Limb (tissue), 2 donors: ENCODE results near the gene SLMAP.

Source experiments
- DNase-seq, 2 donors: peaks; one replicate each; pipeline ENCODE4 v3.0.0-alpha.2; 2016; ENCODE audit errors: extremely low spot score in 2 of 2

The SLMAP gene

DNA sequence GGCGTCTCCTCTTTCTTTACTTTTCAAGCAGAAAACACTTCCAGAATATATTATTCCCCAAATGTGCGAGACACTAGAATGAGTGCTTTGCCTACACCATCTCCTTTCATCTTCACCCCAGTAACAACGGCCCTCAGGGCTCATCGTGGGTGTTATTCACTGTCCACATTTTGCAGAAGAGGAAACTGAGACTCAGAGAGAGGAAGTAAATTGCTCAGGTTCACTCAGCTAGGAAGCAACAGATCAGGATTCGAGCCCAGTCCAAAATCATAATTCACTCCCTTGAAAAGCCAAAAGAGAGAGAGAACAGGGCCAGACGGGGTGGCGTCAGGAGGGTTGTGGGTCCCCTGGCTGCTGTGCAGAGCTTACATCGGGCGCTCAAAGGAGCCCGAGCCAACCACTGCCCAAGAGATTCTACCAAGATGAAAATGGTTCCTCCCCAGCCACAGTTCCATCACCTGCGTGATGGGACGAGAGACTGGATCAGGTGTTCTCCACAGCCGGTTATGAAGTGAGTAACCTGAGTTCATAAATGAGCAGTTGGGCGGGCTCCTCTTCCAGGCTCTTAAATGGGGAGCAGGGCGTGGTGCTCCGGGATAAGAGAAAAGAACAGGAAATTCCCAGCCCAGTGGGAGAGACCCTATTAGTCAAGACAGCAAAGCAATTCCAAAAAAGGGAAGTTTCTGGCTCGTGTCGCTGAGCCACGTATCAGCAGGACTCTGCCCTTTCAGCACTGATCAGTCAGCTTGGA is 203.5 kb downstream of the SLMAP start:
- DNase-seq: no peak

DNA sequence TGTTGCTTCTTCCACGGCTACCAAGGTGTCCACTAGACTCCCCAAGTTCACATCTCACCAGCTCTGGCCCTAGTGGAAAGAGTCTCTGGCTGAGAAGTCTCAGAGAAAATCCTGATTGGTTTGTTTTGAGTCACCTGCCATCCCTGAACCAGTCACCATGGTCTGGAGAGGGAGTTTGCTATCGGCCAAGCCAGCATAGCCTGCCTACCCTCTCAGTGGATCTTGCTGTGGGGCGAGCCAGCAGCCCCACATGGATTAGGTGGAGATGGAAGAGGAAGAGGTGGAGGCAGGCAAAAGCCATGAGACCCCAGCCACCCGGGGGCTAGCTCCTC is 204.0 kb downstream of the SLMAP start:
- no peak for DNase-seq

DNA sequence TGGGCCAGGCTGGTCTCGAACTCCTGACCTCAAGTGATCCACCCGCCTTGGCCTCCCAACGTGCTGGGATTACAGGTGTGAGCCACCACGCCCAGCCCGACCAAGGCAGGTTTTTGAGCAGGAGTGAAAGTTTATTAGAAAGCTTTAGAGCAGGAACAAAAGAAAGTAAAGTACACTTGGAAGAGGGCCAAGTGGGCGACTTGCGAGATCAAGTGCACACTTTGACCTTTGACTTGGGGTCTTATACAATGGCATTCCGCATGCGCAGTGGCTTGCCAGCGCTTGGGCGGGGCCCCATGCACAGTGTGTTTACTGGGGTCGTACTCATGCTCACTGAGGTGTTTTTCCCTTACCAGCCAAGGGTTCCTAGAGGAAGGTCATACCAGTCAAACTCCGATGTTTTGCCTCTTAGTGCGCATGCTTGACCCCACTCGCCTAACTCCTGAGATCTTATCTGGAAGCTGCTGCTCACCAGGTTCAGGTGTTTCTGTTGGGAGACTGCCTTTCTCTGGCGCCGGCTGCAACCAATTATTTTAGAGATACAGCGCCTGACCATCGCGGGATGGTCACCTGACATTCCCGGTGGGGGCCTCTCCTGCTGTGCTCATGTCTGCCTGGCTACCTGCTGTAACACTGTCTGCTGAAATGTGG is 205.2 kb downstream of the SLMAP start:
- DNase-seq: no peak

DNA sequence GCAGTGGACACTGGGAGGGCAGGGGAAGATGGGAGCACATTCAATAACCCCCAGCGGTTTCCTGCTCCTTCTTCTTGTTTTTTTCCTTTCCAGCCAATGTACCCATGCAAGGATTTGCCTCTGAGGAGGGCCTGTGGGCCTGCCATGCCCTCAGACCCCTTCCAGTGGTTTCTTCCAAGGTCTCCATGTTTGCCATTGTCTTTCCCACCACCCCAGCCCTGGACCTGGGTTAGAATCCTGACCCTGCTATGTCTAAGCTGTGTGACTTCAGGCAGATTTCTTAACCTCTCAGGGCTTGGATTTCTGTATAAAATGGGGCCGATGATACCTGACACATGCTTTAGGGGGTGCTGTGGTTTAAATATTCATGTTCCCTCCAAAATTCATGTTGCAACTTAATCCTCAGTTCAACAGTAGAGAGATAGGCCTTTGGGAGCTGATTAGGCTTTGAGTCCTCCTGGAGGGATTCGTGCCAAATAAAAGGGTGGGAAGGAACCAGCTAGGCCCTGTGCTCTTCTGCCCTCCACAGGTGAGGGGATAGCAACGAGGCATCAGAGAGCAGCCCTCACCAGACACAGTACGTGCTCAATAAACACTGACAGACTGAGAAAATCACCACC is 205.8 kb downstream of the SLMAP start:
- DNase-seq: no peak

DNA sequence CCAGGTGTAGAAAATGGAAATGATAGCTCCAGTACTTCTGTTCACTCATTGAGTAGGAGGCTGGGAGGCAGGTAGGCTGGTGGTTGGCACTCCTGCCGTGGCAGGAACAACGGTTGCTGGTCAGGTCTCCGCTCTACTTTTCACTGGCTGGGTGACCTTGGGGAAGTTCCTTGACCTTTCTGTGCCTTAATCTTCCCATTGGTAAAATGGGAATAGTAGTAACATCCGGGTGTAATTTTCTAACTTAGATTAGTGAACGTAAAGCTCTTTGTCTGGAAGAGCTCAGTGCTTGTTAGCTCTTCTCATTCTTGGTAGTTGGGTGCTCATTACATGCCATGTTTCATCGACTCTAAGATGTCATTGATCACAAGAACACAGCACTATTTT is 206.3 kb downstream of the SLMAP start:
- no peak for DNase-seq

DNA sequence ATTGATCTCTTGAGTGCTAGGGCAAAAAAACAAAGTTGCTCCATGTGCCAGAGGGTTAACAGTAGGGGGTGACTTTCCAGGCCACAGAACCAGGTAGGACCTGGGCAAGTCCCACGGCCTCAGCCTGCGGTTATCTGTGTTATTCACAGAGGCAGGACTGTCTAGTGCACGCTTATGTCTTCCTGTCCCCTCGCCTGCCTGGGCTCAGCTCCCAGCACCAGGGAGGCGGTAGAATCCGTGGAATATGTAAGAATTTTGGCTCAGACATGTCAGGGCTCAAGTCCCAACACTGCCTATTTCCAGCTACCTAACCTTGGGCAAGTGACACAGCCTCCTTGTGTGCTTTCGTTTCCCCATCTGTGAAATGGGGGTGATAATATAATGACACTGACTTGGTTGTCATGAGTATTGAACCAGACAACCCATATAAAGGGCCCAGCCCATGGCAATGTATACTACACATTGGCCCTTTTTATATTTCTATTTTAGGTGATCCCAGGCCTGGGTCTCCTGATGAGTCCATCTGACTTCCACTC is 207.8 kb downstream of the SLMAP start:
- DNase-seq: no peak

DNA sequence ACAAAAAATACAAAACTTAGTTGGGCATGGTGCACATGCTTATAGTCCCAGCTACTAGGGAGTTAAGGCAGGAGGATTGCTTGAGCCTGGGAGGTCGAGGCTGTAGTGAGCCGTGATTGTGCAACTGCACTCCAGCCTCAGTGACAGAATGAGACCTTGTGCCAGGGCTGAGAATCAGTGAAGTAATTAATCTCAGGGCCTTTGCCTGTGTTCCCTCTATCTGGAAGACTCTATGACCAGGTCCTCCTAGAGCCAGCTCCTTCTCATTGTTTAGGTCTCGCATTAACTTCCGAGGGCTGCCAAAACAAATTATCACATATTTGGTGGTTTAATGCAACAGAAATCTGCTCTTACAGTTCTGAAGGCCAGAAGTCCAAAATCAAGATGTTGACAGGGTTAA is 210.7 kb downstream of the SLMAP start:
- no peak for DNase-seq

DNA sequence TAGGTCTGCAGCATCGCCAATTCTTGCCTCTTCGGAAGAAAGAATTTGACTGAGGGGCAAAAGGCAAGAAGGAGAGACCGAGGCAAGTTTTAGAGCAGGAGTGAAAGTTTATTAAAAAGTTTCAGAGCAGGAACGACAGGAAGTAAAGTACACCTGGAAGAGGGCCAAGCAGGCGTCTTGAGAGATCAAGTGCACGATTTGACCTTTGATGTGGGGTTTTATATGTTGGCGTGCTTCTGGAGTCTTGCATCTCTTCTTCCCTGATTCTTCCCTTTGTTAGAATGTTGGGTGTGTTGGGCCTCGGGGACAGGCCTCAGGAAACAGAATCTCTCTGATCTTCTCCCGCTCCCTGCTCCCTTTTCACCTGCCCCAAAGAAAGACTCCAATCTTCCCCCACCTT is 211.5 kb downstream of the SLMAP start:
- DNase-seq: no peak

DNA sequence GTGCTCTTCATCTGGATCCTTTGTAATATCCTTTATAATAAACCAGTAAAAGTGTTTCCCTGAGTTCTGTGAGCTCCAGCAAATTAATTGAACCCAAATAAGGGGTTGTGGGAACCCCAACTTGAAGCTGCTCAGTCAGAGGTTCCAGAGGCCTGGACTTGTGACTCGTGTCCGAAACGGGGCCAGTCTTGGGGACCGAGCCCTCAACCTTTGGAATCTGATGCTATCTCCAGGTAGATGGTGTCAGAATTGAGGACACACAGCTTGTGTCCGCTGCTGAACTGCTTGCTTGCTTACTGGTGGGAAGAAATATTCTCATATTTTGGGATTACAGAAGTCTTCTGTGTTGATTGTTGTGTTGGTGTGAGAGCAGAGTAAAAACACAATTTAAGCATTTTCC is 212.4 kb downstream of the SLMAP start:
- DNase-seq: no peak

DNA sequence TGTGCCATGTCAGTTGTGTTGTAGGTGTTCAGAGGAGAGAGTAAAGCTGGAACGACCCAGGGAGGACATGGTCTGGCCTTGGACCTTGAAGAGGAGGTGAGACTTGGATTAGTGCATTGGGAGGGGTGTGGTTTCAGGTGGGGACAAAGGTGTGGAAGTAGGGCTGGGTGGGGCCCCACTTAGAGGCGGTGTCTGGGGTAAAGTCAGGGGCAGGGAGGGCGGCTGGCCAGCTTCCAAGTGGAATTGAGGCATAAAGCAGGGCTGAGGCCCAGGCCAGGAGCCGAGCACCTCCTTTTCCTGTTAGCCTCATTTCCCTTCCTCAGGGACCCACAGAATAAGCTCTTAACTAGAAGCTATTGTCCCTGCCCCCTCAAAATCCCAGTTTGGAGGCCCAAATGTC is 215.9 kb downstream of the SLMAP start:
- DNase-seq: no peak

DNA sequence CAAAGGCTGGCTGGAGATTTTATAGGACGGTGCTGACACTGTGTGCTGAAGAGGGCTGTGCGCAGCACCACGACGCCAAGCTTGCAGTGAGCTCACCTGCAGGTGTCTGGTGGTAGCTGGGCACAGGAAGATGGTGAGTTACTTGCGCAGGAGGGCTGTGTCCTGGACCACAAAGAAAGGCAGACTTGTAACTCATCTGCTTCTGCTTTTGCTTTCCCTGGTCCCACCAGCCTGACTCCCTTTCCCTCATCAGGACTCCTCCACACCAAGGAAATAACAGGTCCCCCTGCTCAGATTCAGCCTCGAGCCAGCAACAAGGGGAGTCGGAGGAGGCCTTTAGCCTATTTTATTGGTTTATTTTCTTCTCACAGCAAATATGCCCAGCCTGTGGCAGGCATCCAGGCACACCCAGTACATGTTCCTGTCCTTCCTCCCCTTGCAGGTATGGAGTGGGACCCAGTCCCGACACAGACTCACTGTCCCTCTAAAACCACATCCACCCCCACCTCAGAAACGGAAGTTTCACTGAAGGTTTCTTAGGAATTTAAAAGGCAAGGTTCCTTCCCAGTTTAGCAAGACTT is 216.5 kb downstream of the SLMAP start:
- no peak for DNase-seq

DNA sequence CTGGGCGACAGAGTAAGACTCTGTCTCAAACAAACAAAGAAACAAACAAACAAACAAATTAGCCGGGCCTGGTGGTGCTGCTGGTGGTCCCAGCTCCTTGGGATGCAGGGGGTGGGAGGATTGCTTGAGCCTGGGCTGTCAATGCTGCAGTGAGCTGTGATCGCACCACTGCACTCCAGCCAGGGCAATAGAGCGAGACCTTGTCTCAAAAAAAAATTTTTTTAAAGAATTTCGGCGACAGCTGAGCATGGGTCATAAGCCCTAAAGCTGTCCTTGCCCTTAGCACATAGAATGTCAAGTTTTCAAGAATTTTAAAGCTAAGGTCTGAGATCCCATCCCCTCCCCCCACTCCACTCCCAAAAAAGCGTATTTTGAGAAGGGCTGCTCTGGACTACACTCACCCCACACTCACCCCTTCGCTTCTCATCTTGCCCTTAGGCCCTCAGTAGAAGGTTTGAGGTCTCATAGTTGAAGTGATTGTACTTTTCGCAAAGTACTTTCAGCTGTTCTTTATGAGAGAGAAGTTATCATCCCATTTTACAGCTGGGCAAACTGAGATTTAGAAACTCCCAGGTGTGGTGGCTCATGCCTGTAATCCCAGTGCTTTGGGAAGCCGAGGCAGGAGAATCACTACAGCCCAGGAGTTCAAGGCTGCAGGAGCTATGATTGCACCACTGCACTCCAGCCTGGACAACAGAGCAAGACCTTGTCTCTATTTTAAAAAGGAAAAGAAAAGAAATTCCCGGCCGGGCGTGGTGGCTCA is 217.8 kb downstream of the SLMAP start:
- no peak for DNase-seq

DNA sequence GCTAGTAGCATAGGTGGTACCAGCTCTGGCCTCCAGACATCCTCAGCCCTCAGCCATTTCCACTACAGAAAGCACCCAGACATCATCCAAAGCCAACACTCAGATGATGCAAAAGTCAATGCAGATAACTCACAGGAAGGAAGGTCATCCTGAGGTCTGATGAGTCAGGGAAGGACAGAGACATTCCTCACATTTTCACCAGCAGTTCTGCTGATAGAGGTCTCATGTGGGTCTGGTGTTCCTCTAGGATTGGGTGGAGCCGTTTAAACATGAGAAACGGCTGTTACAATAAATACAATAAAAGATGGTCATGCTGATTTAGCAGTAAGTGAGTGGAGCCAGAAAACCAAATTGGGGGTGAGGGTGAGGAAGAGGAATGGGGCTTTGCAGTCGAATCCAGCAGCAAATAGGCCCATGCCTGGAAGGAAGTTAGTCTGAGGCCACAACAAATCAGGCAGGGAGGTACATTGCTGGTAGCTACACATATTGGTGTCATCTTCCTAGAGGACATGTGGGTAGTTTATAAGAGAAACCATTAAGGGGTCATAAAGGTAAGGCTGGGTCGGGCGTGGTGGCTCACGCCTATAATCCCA is 218.8 kb downstream of the SLMAP start:
- DNase-seq: no peak

DNA sequence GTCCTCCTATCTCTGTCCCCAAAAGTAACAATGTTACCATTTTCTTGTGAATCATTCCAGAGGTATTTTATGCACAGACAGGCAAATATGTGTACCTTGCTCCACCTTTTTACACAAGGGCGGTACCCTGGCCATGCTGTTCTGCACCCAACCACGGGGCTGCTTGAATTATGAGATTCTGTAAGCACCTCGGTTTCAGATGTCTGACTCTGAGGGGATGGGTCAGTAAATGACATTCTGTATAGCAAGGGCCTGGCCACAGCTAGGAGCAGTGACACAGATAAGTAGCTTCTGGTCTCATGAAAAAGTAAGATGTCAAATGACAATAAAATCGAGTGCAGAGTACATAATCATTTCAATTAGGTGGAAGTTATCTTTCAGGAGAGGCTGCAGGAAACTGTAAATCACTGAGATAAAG is 221.7 kb downstream of the SLMAP start:
- no peak for DNase-seq

DNA sequence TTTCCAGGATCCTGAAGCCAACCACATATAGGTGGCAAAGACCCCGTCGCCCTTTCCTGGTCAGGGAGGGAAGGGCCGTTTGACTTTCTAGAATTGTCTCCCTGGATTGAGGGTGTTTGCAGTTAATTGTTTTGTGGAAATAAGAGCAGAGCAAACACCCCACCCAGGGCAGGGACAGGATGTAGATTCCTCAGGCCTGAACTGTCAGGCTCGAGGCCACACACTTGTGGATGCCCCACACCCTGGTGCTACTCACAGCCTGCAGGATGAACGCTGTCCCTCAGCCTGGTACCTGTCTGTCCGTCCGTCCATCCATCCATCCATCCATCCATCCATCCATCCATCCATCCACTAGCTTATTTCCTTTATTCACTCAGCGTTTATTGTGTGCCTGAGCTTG is 222.2 kb downstream of the SLMAP start:
- no peak for DNase-seq
